HCT116 (cell line): ENCODE measurements around the gene MARK1. TPM values are rescaled to one million over a fixed set of nuclear protein-coding genes. Genes with fewer than 3 reads are reported as not detected.
A peak's percentile ranks its signal among the peaks of the same experiment; 100 is the strongest.

ENCODE experiments used
- ATAC-seq: fragments of 200-7000 bp; cut with Tn5 transposase; 2 replicates; pipeline ENCODE4 v1.9.1; 2020; ENCODE audit warnings: mild to moderate bottlenecking, moderate library complexity
- BruUV-seq: library from RNA; stranded (reverse); fragments of 400-500 nt; replicated peaks from 2 replicates; lab custom pipeline; 2021; lab: Mats Ljungman, UMichigan
- CTCF ChIA-PET: fragments of 300-600 bp; sonication (Branson Sonifier 250); formaldehyde crosslinking; loops from one replicate; lab custom pipeline; 2021; ENCODE audit warnings: antibody characterized with exemption; lab: Charles Lee
- POLR2A ChIA-PET: fragments of 300-600, 350-600 bp; sonication (Branson Sonifier 250); formaldehyde crosslinking; loops from one replicate; lab custom pipeline; 2021; ENCODE audit warnings: antibody characterized with exemption; lab: Charles Lee
- RAD21 ChIA-PET, 2 experiments: fragments of 300-600 bp; sonication (Branson Sonifier 250); formaldehyde crosslinking; loops; one replicate each; lab custom pipeline; 2023; ENCODE audit warnings: low total read pairs in 2 of 2; ENCODE audit not compliant: uncharacterized antibody in 2 of 2, unreplicated experiment in 2 of 2, low non-redundant PET in 1 of 2; lab: Charles Lee
- DNase-seq: peaks from one replicate; pipeline ENCODE4 v3.0.0-alpha.2; 2010; ENCODE audit warnings: low read depth, low spot score
- H2AFZ ChIP-seq: fragments of 200-600 bp; shearing (Covaris generic), sonication (generic); 2 replicates; pipeline ENCODE4 v1.6.1; 2017; ENCODE audit warnings: low read depth, mixed run types, mixed read lengths, antibody characterized with exemption, low read length; ENCODE audit not compliant: poor library complexity, severe bottlenecking
- H3K27ac ChIP-seq: 2 replicates; pipeline ENCODE4 v1.5.1; 2012; ENCODE audit warnings: low read depth, low read length
- H3K27me3 ChIP-seq: fragments of 200-600 bp; sonication (generic); 2 replicates; pipeline ENCODE4 v1.6.1; 2016; ENCODE audit warnings: mixed run types, low read length, mixed read lengths; ENCODE audit not compliant: insufficient read depth
- H3K36me3 ChIP-seq, 2 experiments: fragments of 200-500 bp in 1 of 2; fragments of 200-600 bp in 1 of 2; sonication (Bioruptor generic) in 1 of 2; sonication (generic) in 1 of 2; 2 replicates each; pipeline versions ENCODE4 v1.5.1 to v1.6.1; 2014 to 2016; ENCODE audit warnings: low read length in 2 of 2, inconsistent platforms in 1 of 2, mixed read lengths in 1 of 2, mixed run types in 1 of 2; ENCODE audit not compliant: insufficient read depth in 2 of 2, control insufficient read depth in 1 of 2
- H3K4me1 ChIP-seq, 2 experiments: fragments of 200-600 bp in 1 of 2; sonication (generic) in 1 of 2; 2 replicates each; pipeline versions ENCODE4 v1.5.1 to v1.6.1; 2012 to 2017; ENCODE audit warnings: low read length in 2 of 2, inconsistent platforms in 1 of 2, mild to moderate bottlenecking in 1 of 2, mixed read lengths in 1 of 2, mixed run types in 1 of 2, moderate library complexity in 1 of 2; ENCODE audit not compliant: insufficient read depth in 2 of 2, control insufficient read depth in 1 of 2
- H3K4me2 ChIP-seq: fragments of 200-600 bp; sonication (generic); 2 replicates; pipeline ENCODE4 v1.6.1; 2017; ENCODE audit warnings: mixed run types, low read length, mixed read lengths
- H3K4me3 ChIP-seq, 2 experiments: fragments of 200-600 bp in 1 of 2; sonication (generic) in 1 of 2; replicated peaks in 1 of 2; 2 replicates each; pipeline ENCODE4 v1.5.1; 2011 to 2016; ENCODE audit warnings: low read length in 2 of 2, control low read depth in 1 of 2, low read depth in 1 of 2, mild to moderate bottlenecking in 1 of 2, mixed read lengths in 1 of 2, mixed run types in 1 of 2
- H3K79me2 ChIP-seq: fragments of 200-600 bp; sonication (generic); 2 replicates; pipeline ENCODE4 v1.6.1; 2017; ENCODE audit warnings: mild to moderate bottlenecking, mixed run types, low read length, moderate library complexity, mixed read lengths; ENCODE audit not compliant: insufficient read depth
- H3K9ac ChIP-seq: fragments of 200-600 bp; sonication (generic); 2 replicates; pipeline ENCODE4 v1.6.1; 2016; ENCODE audit warnings: low read length, mixed read lengths
- H3K9me2 ChIP-seq: fragments of 200-600 bp; sonication (generic), shearing (Covaris generic); 2 replicates; pipeline ENCODE4 v1.6.1; 2017; ENCODE audit warnings: mixed run types, mild to moderate bottlenecking, moderate library complexity; ENCODE audit not compliant: insufficient read depth
- H3K9me3 ChIP-seq, 2 experiments: fragments of 200-500 bp in 1 of 2; fragments of 200-600 bp in 1 of 2; sonication (Bioruptor generic) in 1 of 2; sonication (generic) in 1 of 2; 2 replicates each; pipeline ENCODE4 v1.6.1; 2014 to 2017; ENCODE audit warnings: low read length in 2 of 2, mixed read lengths in 2 of 2, inconsistent platforms in 1 of 2, low read depth in 1 of 2, mild to moderate bottlenecking in 1 of 2, mixed run types in 1 of 2, moderate library complexity in 1 of 2; ENCODE audit not compliant: control insufficient read depth in 1 of 2, insufficient read depth in 1 of 2
- H4K20me1 ChIP-seq: fragments of 200-600 bp; sonication (generic), shearing (Covaris generic); 2 replicates; pipeline ENCODE4 v1.6.1; 2017; ENCODE audit warnings: mixed run types, mild to moderate bottlenecking, moderate library complexity; ENCODE audit not compliant: insufficient read depth
- CEBPB ChIP-seq: IDR thresholded peaks from 2 replicates; pipeline ENCODE4 v1.6.1; 2012; ENCODE audit warnings: low read depth
- ELF1 ChIP-seq: IDR thresholded peaks from 2 replicates; pipeline ENCODE4 v1.6.1; 2012; ENCODE audit warnings: low read depth, borderline replicate concordance
- EZH2 ChIP-seq: fragments of 200-600 bp; sonication (generic); IDR thresholded peaks from 2 replicates; pipeline ENCODE4 v1.6.1; 2017; ENCODE audit warnings: antibody characterized with exemption, mixed run types
- EZH2phosphoT487 ChIP-seq: fragments of 200-600 bp; IDR thresholded peaks from 2 replicates; pipeline ENCODE4 v1.6.1; 2018; ENCODE audit warnings: antibody characterized with exemption, borderline replicate concordance
- FOSL1 ChIP-seq: IDR thresholded peaks from 2 replicates; pipeline ENCODE4 v1.6.1; 2012; ENCODE audit warnings: low read depth
- SIN3A ChIP-seq: IDR thresholded peaks from 2 replicates; pipeline ENCODE4 v1.6.1; 2012; ENCODE audit warnings: low read depth
- YY1 ChIP-seq: IDR thresholded peaks from 2 replicates; pipeline ENCODE4 v1.6.1; 2011; ENCODE audit warnings: low read length, low read depth, moderate library complexity, mild to moderate bottlenecking; ENCODE audit not compliant: insufficient replicate concordance; ENCODE audit errors: extremely low read depth
- ZFX ChIP-seq: fragments of 450-650 bp; IDR thresholded peaks from 2 replicates; pipeline ENCODE4 v1.6.1; 2017
- ZNF274 ChIP-seq: fragments of 200-500 bp; sonication (Bioruptor generic); IDR thresholded peaks from 2 replicates; pipeline ENCODE4 v1.6.1; 2014; ENCODE audit warnings: mild to moderate bottlenecking, low read depth, low read length, inconsistent platforms
- intact Hi-C: fragments of 100-400 bp; cut with micrococcal nuclease; formaldehyde crosslinking; loops from 2 replicates; pipeline ENCODE4 v1.10.0; 2022
- total RNA-seq: library from RNA; stranded (reverse); gene quantifications from one replicate; pipeline ENCODE4 v1.2.1, GENCODE V29; 2021; ENCODE audit not compliant: unreplicated experiment

The MARK1 gene
- total RNA-seq, 1 experiment from 2014 or later: 3.6 TPM

DNA sequence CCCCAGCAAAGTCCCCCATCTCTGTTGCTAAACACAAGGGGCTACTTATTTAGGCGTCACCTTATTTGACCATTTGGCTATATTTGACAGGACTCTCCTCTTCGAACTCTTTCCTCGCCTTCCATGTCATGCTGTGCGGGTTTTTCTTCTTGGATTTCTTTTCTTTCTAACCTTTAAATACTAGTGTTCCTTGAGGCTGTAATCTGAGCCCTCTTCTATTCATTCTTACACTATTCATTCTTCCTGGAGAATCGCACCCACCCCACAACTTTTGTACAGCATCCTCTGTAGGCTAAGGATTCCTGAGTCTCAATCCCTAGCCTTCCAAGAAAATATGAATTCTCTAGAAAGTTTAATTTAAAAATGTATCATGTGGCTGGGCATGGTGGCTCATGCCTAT is 100.5 kb downstream of the MARK1 start:
- Histone ChIP-seq H3K9me2 (no peaks in the 10 kb centered on the region), H3K4me2 (no peak overlapping the region), H3K36me3 (no peaks in the 10 kb centered on the region), H3K79me2 (no peaks in the 10 kb centered on the region), H3K4me1 (no peaks in the 10 kb centered on the region), H3K27ac (no peak overlapping the region), H3K9ac (no peak overlapping the region), H2AFZ (no peak overlapping the region), H4K20me1 (no peaks in the 10 kb centered on the region), H3K9me3 (no peaks in the 10 kb centered on the region), H3K4me3 (no peak overlapping the region), H3K27me3 (no peaks in the 10 kb centered on the region)
- TF ChIP-seq SIN3A (no peak), ELF1 (no peak)
- no TSS peak for BruUV-seq
- ATAC-seq (no peak), DNase-seq (no peak)
- RAD21 ChIA-PET: no interaction called here
- CTCF ChIA-PET: no interaction called here
- intact Hi-C loops: no loop called here
- POLR2A ChIA-PET: no interaction called here

DNA sequence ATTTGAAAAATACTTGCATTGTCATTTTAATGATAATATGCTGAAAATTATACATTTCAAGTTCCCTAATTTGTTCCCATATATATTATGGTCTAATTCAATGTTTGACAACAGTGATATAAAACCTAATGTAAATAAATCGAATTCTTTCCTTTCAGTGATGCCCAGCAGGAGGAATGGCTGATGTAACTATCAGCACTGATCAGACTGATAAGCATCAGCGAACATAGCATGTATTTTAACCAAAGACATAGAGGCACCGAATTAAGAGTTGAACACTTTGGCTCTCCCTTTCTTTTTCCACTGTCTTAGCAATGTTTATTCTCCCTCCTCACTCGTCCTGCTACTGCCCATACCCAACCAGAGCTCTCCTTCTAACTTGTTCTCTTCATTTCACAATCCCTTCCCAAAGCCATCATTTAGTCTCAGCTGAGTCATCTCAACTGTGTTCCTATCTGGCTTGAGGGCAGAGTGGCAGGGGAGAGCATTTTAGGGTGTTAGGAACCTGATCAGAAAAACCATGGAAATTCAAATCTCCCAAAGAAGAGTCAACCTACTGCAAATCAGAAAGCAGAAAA is 103.4 kb downstream of the MARK1 start:
- BruUV-seq: no TSS peak
- Histone ChIP-seq H4K20me1 (no peaks in the 10 kb centered on the region), H3K36me3 (no peaks in the 10 kb centered on the region), H3K9ac (no peak overlapping the region), H3K79me2 (no peaks in the 10 kb centered on the region), H3K4me1 (no peaks in the 10 kb centered on the region), H3K4me3 (no peak overlapping the region), H3K9me3 (no peaks in the 10 kb centered on the region), H3K4me2 (no peak overlapping the region), H3K27me3 (no peaks in the 10 kb centered on the region), H3K27ac (no peak overlapping the region), H3K9me2 (no peaks in the 10 kb centered on the region), H2AFZ (no peak overlapping the region)
- ChIA-PET CTCF (no interaction called here), RAD21 (no interaction called here), POLR2A (no interaction called here)
- TF ChIP-seq YY1 (no peak), ZFX (no peak), ZNF274 (no peak), FOSL1 (no peak), EZH2 (no peak), EZH2phosphoT487 (no peak), CEBPB (0 out of 2 replicates have a peak, but pooled peaks have one; percentile 21)
- DNase-seq (no peak), ATAC-seq (no peak)
- intact Hi-C loops: no loop called here
